ENCODE data around the gene TMEM87B. TPM values are rescaled to one million over a fixed set of nuclear protein-coding genes. Genes with fewer than 3 reads are reported as not detected.

Gene TMEM87B
- total RNA-seq, 3 donors from 2014 or later: 10.0 to 10.7 (median 10.0) TPM

- H3K4me1 Mint-ChIP-seq (ENCODE audit: low read depth): peaks cover 27% of the 10 kb centered on the region
- no peak for ATAC-seq
- H3K36me3 Mint-ChIP-seq (ENCODE audit: insufficient read depth): no peaks in the 10 kb centered on the region
- no peak overlapping the region for H3K4me3 Mint-ChIP-seq
- H3K9me3 Mint-ChIP-seq: no peaks in the 10 kb centered on the region
- DNase-seq: no peak
- no peaks in the 10 kb centered on the region for H3K27me3 Mint-ChIP-seq (ENCODE audit: low read depth)
Observed at GRCh38 chr2:112151701-112152440, 96.8 kb downstream of the TMEM87B start.

GRCh38 chr2:112152476-112153178 is 97.6 kb downstream of the TMEM87B start:
- Mint-ChIP-seq H3K4me1 (ENCODE audit: low read depth) (peaks cover 31% of the 10 kb centered on the region), H3K4me3 (no peak overlapping the region), H3K27me3 (ENCODE audit: low read depth) (no peaks in the 10 kb centered on the region), H3K36me3 (ENCODE audit: insufficient read depth) (no peaks in the 10 kb centered on the region), H3K9me3 (no peaks in the 10 kb centered on the region)
- no peak for ATAC-seq
- DNase-seq: no peak

- no peak for DNase-seq
- no peaks in the 10 kb centered on the region for H3K27me3 Mint-ChIP-seq (ENCODE audit: low read depth)
- no peak overlapping the region for H3K4me3 Mint-ChIP-seq
- no peaks in the 10 kb centered on the region for H3K36me3 Mint-ChIP-seq (ENCODE audit: insufficient read depth)
- no peaks in the 10 kb centered on the region for H3K9me3 Mint-ChIP-seq
- ATAC-seq: no peak
- peaks cover 31% of the 10 kb centered on the region for H3K4me1 Mint-ChIP-seq (ENCODE audit: low read depth)
Observed at GRCh38 chr2:112153179-112153490, 98.1 kb downstream of the TMEM87B start.

- Mint-ChIP-seq H3K27me3 (ENCODE audit: low read depth) (no peaks in the 10 kb centered on the region), H3K4me3 (no peak overlapping the region), H3K9me3 (no peaks in the 10 kb centered on the region), H3K4me1 (ENCODE audit: low read depth) (peaks cover 31% of the 10 kb centered on the region), H3K36me3 (ENCODE audit: insufficient read depth) (no peaks in the 10 kb centered on the region)
- no peak for DNase-seq
- no peak for ATAC-seq
Observed at GRCh38 chr2:112153501-112153900, 98.4 kb downstream of the TMEM87B start.

- ATAC-seq (peak; percentile 43 to 47), DNase-seq (peak; percentile 28)
- H3K9me3 Mint-ChIP-seq: no peaks in the 10 kb centered on the region
- H3K4me1 Mint-ChIP-seq (ENCODE audit: low read depth): peaks cover 31% of the 10 kb centered on the region
- H3K4me3 Mint-ChIP-seq: no peak overlapping the region
- H3K27me3 Mint-ChIP-seq (ENCODE audit: low read depth): no peaks in the 10 kb centered on the region
- H3K36me3 Mint-ChIP-seq (ENCODE audit: insufficient read depth): no peaks in the 10 kb centered on the region
Observed at GRCh38 chr2:112154246-112155117, 99.4 kb downstream of the TMEM87B start.

GRCh38 chr2:112155331-112156151 is 100.5 kb downstream of the TMEM87B start:
- Mint-ChIP-seq H3K36me3 (ENCODE audit: insufficient read depth) (no peaks in the 10 kb centered on the region), H3K4me3 (peak overlapping the region; percentile 65), H3K9me3 (no peaks in the 10 kb centered on the region), H3K27me3 (ENCODE audit: low read depth) (no peaks in the 10 kb centered on the region), H3K4me1 (ENCODE audit: low read depth) (peaks cover 34% of the 10 kb centered on the region)
- DNase-seq (peak; percentile 24), ATAC-seq (peak; percentile 35 to 42)

- Mint-ChIP-seq H3K27me3 (ENCODE audit: low read depth) (no peaks in the 10 kb centered on the region), H3K4me1 (ENCODE audit: low read depth) (peaks cover 34% of the 10 kb centered on the region)
Observed at GRCh38 chr2:112156152-112156986, 101.3 kb downstream of the TMEM87B start.

GRCh38 chr2:112157472-112157871 is 102.4 kb downstream of the TMEM87B start:
- DNase-seq (no peak), ATAC-seq (no peak)
- H3K9me3 Mint-ChIP-seq: no peaks in the 10 kb centered on the region
- H3K4me1 Mint-ChIP-seq (ENCODE audit: low read depth): peaks cover 34% of the 10 kb centered on the region
- H3K27me3 Mint-ChIP-seq (ENCODE audit: low read depth): no peaks in the 10 kb centered on the region
- no peaks in the 10 kb centered on the region for H3K36me3 Mint-ChIP-seq (ENCODE audit: insufficient read depth)
- H3K4me3 Mint-ChIP-seq: peak overlapping the region; percentile 16

More at GRCh38 chr2:112156152-112156986, 101.3 kb downstream of the TMEM87B start:
- Mint-ChIP-seq H3K36me3 (ENCODE audit: insufficient read depth) (no peaks in the 10 kb centered on the region), H3K4me3 (peak overlapping the region; percentile 65), H3K9me3 (no peaks in the 10 kb centered on the region)
- peak; percentile 39 to 55 for ATAC-seq
- DNase-seq: peak; percentile 26

GRCh38 chr2:112159454-112159921 is 104.4 kb downstream of the TMEM87B start:
- H3K36me3 Mint-ChIP-seq (ENCODE audit: insufficient read depth): no peaks in the 10 kb centered on the region
- no peaks in the 10 kb centered on the region for H3K27me3 Mint-ChIP-seq (ENCODE audit: low read depth)
- peaks cover 30% of the 10 kb centered on the region for H3K4me1 Mint-ChIP-seq (ENCODE audit: low read depth)
- DNase-seq (no peak), ATAC-seq (no peak)
- no peaks in the 10 kb centered on the region for H3K9me3 Mint-ChIP-seq
- no peak overlapping the region for H3K4me3 Mint-ChIP-seq

GRCh38 chr2:112160283-112161250 is 105.5 kb downstream of the TMEM87B start:
- ATAC-seq (no peak), DNase-seq (no peak)
- Mint-ChIP-seq H3K27me3 (ENCODE audit: low read depth) (no peaks in the 10 kb centered on the region), H3K36me3 (ENCODE audit: insufficient read depth) (no peaks in the 10 kb centered on the region), H3K4me3 (no peak overlapping the region), H3K4me1 (ENCODE audit: low read depth) (peaks cover 19% of the 10 kb centered on the region), H3K9me3 (no peaks in the 10 kb centered on the region)

- Mint-ChIP-seq H3K36me3 (ENCODE audit: insufficient read depth) (no peaks in the 10 kb centered on the region), H3K9me3 (no peaks in the 10 kb centered on the region), H3K4me3 (no peak overlapping the region), H3K27me3 (ENCODE audit: low read depth) (no peaks in the 10 kb centered on the region), H3K4me1 (ENCODE audit: low read depth) (peaks cover 9% of the 10 kb centered on the region)
- DNase-seq (no peak), ATAC-seq (no peak)
Observed at GRCh38 chr2:112161431-112162145, 106.5 kb downstream of the TMEM87B start.

- ATAC-seq (no peak), DNase-seq (no peak)
- H3K27me3 Mint-ChIP-seq (ENCODE audit: low read depth): no peaks in the 10 kb centered on the region
- no peaks in the 10 kb centered on the region for H3K36me3 Mint-ChIP-seq (ENCODE audit: insufficient read depth)
- H3K9me3 Mint-ChIP-seq: no peaks in the 10 kb centered on the region
- H3K4me1 Mint-ChIP-seq (ENCODE audit: low read depth): peaks cover 9% of the 10 kb centered on the region
- H3K4me3 Mint-ChIP-seq: no peak overlapping the region
Observed at GRCh38 chr2:112162341-112162740, 107.3 kb downstream of the TMEM87B start.

All from activated T-cell treated with anti-CD3 and anti-CD28 coated beads, Interleukin-2, amount 50 U/mL, for 4 hours (primary cell).